Ishikawa (cell line): ENCODE measurements around the gene TINAGL1.

ENCODE experiments used
- CREB1 ChIP-seq: IDR thresholded peaks from 2 replicates; pipeline ENCODE4 v1.6.1; 2012; ENCODE audit warnings: low read depth
- NFIC ChIP-seq: IDR thresholded peaks from 2 replicates; pipeline ENCODE4 v1.6.1; 2012
- REST ChIP-seq: IDR thresholded peaks from 2 replicates; pipeline ENCODE4 v1.6.1; 2012; ENCODE audit warnings: low read depth, mild to moderate bottlenecking
- YY1 ChIP-seq: IDR thresholded peaks from 2 replicates; pipeline ENCODE4 v1.6.1; 2012; ENCODE audit warnings: low read depth

- TF ChIP-seq NFIC (no peak), YY1 (no peak), REST (no peak), CREB1 (no peak)
Measured at GRCh38 chr1:31621498-31621820, 45.1 kb downstream of the TINAGL1 start.
